Right renal pelvis (tissue), 4 donors: ENCODE data around the gene PRR20E. TPM values are rescaled to one million over a fixed set of nuclear protein-coding genes. Genes with fewer than 3 reads are reported as not detected.
"Not testable (repeated sequence)": the region's sequence is repeated elsewhere in the genome, so short reads cannot be mapped to it uniquely, and the experiment has no call there.

Experiments
- DNase-seq, 4 donors: peaks; one replicate each; pipeline ENCODE4 v3.0.0-alpha.2; 2013; ENCODE audit warnings: low read depth in 4 of 4, low spot score in 3 of 4, missing footprints in 1 of 4
- polyA plus RNA-seq, 4 donors: library from polyadenylated mRNA; unstranded; fragments of 120-200 nt; gene quantifications; one replicate each; pipeline ENCODE4 v1.2.1, GENCODE V29; 2013; ENCODE audit not compliant: insufficient read length in 4 of 4

Gene PRR20E
- polyA plus RNA-seq: not detected

- not testable (repeated sequence) for DNase-seq
Measured at GRCh38 chr13:57166897-57167296, at the start of gene PRR20E. Gene PRR20E, plus strand, starts transcription at chr13:57167197. Its CDS starts 387 bp downstream, at chr13:57167584.

- no peak for DNase-seq
Measured at GRCh38 chr13:57123681-57124080, 43.3 kb upstream of the PRR20E start.

DNA sequence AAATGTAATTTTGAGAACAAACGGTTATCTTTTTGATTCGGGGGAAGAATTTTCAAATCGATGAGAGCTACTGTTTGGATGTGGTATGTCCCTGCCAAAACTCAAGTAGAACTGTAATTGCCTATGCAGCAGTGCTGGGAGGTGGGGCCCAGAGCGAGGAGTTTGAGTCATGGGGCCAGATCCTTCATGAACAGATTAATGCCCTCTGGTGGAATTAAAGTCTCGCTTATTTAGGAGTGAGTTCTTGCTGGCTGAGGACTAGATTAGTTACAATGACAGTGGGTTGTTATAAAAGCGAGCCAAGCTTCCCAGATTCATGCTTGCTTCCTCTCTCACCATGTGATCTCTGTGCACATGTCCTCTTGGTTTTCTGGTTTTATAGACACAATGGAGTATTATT, 38.1 kb upstream of the PRR20E start:
- DNase-seq: no peak

- DNase-seq: no peak
Measured at GRCh38 chr13:57136093-57136492, 30.9 kb upstream of the PRR20E start.

- peak in 1 of 4 donors; percentile 0 for DNase-seq
Measured at GRCh38 chr13:57137585-57137984, 29.4 kb upstream of the PRR20E start.

- no peak for DNase-seq
Measured at GRCh38 chr13:57138988-57139387, 28.0 kb upstream of the PRR20E start.

DNA sequence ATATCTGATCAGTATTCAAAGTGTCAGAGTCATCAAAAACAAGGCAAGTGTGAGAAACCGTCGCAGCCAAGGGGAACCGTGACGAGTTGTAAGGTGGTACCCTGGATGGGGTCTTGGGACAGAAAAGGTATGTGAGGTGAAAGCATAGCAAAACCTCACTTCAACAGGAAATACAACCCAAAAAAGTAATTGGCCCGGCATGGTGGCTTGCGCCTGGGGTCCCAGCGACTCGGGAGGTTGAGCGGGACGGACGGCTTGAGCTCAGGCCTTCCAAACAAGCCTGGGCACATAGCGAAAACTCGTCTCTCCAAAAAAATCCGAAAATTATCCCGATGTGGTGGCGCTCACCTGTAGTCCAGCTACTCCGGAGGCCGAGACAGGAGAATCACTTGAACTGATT, 27.2 kb upstream of the PRR20E start:
- not testable (repeated sequence) for DNase-seq

DNA sequence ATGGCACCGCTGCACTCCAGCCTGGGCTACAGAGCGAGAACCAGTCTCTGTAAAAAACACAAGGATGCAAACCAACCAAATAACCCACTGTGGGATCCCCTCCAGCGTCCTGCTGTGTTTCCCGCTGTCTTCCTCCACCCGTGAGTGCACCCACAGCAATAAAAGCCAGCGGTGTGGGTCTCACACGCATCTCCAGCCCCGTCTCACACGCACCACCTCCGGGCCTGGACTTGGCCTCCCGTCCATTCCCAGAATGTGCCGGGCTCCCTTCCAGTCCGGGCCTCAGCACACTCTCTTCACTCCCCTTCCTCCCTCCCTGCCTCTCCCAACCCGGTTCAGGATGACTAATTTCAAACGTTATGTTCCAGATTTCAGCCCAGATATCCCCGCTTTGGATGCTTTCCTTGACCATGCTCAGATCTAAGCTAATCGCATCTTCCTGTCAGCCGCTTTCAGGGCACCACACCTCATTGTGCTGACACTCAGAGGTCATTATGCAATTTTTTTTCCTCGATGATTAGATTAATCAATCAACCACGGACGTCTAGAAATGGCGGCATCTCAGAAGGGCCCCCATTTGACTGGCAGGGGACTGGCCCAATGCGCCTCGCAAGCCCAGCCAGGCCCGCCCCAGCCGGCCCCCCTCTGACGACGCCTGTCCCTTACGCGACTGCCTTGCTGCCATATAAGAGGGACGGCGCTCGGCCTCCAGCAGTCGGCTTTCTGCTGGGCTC, 26.6 kb upstream of the PRR20E start, which contains the start of gene PRR20A:
PRR20A (plus strand) TSS at position 684 of the 734 bp plus-strand sequence. CDS start 387 bp downstream, outside the sequence.
- DNase-seq: not testable (repeated sequence)

DNA sequence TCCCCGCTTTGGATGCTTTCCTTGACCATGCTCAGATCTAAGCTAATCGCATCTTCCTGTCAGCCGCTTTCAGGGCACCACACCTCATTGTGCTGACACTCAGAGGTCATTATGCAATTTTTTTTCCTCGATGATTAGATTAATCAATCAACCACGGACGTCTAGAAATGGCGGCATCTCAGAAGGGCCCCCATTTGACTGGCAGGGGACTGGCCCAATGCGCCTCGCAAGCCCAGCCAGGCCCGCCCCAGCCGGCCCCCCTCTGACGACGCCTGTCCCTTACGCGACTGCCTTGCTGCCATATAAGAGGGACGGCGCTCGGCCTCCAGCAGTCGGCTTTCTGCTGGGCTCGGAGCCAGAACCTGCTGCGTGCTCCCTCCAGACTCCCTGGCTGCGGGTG, 19.8 kb upstream of the PRR20E start, which contains the start of gene PRR20B:
PRR20B (plus strand) TSS at position 301 of the 400 bp plus-strand sequence. CDS start 387 bp downstream, outside the sequence.
- not testable (repeated sequence) for DNase-seq

DNA sequence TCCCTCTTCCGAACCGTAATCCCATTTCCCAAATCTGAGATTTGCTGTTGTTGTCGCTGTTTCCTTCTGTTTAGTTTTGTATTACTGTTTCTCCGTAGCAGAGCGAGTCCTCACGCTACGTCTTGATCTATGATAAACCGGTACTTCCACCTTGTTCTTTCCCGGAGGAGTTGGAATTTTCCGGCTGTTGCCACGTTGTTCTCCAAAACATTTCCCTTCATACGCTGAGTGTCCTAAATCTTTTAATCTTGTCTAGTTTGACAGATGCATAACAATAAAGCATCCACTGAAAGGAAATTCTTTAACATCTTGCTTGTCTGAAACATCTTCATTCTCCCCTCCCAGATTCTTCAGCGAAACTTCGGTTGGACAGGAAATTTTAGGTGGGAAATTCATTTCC, 18.9 kb upstream of the PRR20E start:
- not testable (repeated sequence) for DNase-seq

DNA sequence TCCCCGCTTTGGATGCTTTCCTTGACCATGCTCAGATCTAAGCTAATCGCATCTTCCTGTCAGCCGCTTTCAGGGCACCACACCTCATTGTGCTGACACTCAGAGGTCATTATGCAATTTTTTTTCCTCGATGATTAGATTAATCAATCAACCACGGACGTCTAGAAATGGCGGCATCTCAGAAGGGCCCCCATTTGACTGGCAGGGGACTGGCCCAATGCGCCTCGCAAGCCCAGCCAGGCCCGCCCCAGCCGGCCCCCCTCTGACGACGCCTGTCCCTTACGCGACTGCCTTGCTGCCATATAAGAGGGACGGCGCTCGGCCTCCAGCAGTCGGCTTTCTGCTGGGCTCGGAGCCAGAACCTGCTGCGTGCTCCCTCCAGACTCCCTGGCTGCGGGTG, 13.2 kb upstream of the PRR20E start, which contains the start of gene PRR20C:
PRR20C (plus strand) TSS at position 301 of the 400 bp plus-strand sequence. CDS start 387 bp downstream, outside the sequence.
- DNase-seq: not testable (repeated sequence)

DNA sequence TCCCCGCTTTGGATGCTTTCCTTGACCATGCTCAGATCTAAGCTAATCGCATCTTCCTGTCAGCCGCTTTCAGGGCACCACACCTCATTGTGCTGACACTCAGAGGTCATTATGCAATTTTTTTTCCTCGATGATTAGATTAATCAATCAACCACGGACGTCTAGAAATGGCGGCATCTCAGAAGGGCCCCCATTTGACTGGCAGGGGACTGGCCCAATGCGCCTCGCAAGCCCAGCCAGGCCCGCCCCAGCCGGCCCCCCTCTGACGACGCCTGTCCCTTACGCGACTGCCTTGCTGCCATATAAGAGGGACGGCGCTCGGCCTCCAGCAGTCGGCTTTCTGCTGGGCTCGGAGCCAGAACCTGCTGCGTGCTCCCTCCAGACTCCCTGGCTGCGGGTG, 6.7 kb upstream of the PRR20E start, which contains the start of gene PRR20D:
PRR20D (plus strand) TSS at position 301 of the 400 bp plus-strand sequence. CDS start 387 bp downstream, outside the sequence.
- DNase-seq: not testable (repeated sequence)

DNA sequence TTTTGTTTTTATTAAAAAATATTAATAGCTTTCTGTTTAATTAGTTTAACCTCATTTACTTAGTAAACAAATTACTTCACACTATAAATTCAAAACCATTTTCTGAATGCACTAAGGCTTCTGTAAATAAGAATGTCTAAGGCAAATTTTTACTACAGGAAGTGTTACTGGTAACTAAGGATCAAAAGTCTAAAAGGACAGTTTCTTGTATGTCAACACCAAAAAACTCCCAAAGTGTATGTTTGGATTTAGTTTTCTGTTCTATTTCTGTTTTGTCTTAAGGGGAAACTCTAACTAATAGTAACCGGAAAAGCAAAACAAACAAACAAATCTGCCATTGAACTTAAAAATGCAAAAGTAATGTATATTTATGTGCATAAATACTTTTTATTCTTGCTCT, 24.7 kb downstream of the PRR20E start:
- no peak for DNase-seq

DNA sequence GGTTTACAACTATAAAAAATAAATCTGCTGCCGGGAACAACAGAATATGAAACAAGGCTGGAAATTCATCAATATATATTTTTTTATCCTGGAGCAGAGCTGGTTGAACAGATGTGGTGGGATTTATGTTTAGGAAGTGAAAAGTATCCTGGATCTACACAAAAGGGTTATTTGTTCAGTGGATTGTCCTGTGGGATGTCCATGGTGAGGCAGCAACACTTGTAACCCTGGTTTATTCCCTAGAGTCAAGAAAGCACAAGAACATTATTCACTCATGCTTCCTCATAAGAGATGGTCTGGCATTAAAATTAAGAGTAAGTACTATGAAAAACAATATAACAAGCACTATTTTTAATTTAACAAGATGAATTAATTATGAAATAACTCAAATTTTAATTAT, 46.0 kb downstream of the PRR20E start:
- no peak for DNase-seq

Other genes with a start within 250 kb of the PRR20E start
- gene PRR20A, start 26.3 kb upstream of the PRR20E start, polyA plus RNA-seq: not detected
- gene PRR20B, start 19.7 kb upstream of the PRR20E start, polyA plus RNA-seq: not detected
- not detected for gene PRR20C, start 13.1 kb upstream of the PRR20E start, polyA plus RNA-seq
- gene PRR20D, start 6.6 kb upstream of the PRR20E start, polyA plus RNA-seq: not detected